CD4-positive, alpha-beta T cell treated with Interleukin-21 for 1 hour (primary cell): ENCODE measurements around the gene LUM.
"Not testable (repeated sequence)": the region's sequence is repeated elsewhere in the genome, so short reads cannot be mapped to it uniquely, and the experiment has no call there.

ENCODE experiments used
- DNase-seq: peaks from one replicate; pipeline ENCODE4 v3.0.0-alpha.2; 2020

The LUM gene

DNA sequence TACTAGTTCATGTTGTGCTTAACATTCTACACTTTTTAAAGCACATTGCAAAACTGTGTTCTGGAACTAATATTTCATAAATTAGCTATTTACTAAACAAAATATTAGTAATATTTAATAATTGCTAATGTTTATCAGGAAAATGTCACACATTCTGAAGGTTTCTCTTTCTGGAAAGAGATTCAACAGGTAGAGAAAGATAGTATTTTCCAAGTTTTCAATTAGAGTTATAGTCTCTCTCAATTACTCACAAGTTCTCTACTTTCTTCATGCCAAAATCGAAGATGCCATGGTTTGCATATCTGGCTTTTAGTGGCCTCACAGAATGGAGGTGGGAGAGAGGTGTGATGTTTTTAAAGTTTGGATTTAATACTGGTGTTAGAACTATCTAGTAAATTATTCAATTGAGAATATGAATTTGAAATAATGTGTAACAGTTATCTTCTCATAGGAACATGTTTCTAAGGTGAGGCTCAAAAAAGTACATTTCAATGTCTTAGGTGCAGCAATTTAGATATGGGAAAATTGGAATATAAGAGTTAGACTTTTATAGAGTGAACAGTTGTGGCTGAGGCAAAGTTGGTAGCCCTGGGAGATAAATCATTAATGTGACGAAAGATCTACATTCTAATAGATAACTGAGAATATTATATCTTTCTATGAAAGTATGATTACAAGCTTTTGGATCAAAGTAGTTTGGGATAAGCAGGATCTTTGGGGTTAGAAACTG is 1.5 kb downstream of the LUM start:
- no peak for DNase-seq

DNA sequence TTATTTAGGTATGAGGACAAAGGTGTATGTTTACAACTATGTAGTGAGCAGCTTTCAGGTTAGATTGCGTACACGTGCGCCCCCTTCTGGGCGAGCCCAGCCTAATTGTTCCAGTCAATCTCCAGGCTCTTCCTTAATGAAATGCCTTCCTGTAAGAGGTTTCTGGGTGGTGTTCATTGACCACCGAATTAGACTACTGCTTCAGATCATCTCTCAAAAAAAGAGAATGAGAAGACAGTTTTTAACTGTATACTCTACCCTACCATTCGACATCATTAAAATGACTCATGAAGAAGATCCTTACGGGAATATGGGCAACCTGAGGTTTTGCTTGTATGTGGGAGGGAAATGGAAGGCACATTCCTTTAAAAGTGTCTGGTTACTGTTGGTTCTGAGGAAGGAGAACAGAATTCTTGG is 2.1 kb downstream of the LUM start:
- no peak for DNase-seq

DNA sequence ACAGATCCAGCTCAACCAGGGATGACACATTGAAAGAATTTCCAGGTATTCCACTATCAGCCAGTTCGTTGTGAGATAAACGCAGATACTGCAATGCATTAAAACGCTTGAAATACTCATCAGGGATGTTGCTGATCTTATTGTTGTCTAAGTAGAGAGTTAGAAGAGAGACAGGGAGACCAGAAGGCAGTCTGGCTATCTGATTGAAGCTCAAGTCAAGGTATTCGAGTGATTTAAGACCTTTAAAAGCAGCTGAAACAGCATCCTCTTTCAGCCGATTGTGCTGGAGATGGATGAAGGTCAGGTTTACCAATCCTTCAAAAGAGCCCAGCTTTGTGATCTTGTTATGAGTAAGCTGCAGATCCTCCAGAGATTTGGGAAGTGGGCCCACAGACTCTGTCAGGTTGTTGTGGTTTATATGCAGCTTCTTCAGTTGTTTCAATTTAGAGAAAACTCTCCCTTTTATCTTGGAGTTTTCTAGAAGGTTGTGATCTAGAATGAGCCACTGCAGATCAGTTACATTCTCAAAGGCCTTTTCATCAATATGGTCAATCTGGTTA is 3.0 kb downstream of the LUM start:
- no peak for DNase-seq

DNA sequence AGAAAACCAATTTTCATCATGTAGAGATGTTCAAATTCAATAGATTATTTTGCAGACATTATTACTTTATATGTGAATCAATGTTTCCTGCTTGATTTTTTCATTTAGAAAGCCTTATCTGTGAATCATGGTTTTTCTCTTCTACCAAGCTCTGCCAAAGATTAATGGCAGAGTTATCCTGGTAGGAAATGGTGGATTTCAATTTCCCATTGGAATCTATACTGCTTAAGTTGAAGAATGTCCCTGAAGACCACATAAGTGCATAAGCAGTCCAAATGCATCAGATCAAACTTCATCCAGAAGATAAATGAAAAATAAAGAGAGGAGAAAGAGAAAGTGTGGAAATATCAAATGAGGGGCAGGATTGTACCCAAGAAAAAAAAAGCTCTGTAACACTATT is 5.0 kb downstream of the LUM start:
- no peak for DNase-seq

DNA sequence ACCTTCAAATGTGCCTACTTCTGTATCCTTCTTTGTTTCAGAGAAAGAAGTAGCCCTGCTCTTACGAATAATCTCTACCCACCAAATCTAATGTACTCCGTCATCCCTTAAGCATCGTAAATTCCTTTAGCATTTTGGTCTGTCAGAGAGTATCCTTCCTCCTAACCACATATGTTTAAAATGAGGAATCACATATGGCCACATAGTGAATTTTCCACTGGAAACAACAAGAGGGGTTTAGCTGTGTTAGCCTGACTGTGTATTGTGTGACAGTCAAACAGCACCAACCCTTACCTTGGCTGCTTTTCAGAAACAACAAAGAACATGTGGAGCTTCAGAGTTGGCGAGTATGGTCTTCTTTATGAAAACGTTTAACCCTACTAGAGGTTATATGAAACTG is 5.5 kb downstream of the LUM start:
- no peak for DNase-seq

DNA sequence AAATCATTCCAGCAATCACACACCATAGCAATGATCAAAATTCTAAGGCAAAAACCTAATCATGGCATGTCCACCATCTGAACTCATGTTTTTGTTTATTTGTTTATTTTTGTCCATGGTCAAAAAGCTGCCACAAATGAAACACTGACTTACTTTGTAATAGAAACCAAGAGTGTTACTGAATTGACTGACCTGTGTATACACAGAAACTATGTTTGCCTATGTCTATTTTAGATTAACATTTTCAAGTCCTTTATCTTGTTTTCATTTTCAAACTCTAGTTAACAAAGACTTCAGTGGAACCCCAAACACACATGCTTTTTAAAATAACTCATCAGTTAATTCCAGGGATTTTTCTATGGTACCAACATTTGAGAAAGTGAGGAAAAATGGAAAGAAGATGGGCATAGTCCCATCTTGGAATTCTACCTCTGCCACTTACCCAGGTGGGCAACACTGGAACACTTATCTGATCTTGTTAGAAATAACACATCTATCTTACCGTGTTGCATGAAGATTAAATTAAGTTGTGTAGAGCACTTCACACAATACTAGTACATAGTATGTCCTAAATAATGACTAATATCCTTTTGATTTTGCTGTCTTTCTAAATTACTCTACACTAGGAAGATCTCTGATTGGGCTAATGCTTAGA is 6.4 kb downstream of the LUM start:
- no peak for DNase-seq

DNA sequence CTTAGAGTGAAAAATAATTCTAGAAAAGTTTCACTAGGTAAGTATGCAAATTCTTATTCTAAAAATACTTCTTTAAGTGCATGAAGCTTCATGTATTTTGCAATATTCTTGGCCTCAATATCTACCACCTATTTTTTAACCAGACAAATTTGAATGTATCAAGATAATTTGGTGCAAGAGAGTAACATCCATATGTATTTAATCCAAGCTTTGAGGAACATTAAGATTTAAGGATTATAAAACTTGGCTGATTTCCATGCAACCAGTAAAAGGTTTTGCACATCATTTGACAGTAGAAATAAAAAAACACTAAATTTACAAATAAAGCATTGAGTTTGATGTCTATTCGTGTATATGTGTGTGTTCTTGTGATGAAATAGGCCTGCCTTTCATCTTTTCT is 7.7 kb downstream of the LUM start:
- DNase-seq, result no peak

DNA sequence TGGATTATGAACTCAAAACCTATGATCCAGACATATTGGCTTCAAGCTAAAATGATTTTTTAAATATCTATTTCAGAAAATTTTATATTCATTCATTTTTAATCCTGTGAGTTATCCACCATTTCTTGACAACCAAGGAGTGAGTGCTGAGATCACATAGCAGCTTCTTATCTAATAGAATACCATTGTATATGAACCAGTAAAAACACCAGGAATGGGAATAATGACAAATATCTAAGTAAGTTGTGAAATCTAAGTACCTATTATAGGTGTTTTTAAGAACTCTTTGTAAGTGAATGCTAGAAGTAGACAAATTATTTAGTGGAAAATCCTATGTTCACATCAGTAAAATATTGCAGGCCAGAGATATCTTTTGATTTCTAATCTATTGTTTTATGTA is 8.2 kb downstream of the LUM start:
- no peak for DNase-seq

DNA sequence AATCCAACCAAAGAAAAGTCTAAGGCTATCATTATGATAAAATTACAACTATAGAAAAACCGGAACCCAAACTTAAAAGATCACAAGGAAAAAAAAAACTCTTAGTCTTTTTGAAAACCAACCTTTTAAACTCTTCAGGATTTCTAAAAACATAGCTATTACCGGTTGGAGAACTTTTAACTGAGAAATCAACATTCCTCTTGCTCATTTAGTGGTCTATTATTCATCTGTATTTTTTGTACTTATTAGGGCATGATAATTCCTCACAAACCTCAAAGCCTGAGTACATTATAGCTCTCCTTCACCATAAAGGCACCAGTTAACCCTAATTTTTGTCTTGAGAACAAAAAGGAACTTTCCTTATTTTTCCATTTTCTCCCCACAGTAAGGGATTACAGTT is 10.4 kb downstream of the LUM start:
- DNase-seq, result no peak

DNA sequence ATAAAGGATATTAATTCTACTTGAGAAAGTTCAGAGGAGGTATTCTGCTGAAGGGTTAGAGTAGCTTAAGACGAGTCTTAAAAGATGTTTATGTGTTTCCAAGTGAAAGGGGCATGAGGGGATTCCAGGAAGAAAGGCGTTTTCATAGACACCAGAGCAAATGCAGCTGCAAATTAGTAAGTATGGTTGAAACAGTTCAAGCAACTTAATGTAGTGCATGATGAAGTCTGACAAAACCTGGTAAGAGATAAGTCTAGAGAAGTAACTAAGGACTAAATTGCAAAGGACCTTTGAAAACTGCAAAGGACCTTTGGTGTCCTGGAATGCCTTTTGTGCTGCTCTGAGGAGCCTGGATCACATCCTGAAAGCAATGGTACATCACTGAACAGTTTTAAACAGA is 11.5 kb downstream of the LUM start:
- DNase-seq, result no peak

DNA sequence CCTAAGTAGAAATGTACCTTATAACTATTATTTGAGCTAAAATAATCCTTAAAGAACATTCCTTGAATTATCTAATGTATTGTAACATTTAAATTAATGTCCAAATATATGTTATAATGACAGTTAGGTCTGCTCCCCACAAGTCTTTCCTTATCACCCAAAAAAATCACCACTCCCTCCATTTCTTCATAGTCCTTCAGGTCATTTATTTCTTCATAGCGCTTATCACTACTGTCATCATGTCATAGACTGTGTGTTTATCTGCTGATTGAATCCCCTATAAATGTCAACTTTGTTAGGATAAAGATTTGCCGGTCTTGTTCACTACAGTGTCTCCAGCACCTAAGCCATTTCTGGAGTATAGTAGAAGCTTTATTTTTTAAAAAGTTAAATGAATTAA is 12.0 kb downstream of the LUM start:
- DNase-seq, result no peak

DNA sequence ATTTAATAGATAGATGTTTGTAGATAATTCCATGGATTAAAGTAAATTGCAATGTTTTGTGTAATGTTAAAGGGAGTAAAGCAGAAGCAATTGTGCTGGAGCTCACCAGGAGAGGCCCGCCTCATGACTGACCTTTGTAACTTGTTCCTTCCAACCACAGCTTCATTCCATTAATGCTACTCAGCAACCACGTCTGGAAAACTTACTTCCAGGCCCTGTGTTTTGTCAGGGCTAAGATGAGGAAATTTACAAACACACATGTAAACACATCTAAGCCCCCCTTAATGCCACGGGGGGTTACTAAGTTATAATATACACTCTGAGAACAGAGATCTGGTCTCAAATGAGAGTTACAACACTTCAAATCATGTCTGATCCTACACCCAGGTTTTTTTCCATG is 12.4 kb downstream of the LUM start:
- no peak for DNase-seq

DNA sequence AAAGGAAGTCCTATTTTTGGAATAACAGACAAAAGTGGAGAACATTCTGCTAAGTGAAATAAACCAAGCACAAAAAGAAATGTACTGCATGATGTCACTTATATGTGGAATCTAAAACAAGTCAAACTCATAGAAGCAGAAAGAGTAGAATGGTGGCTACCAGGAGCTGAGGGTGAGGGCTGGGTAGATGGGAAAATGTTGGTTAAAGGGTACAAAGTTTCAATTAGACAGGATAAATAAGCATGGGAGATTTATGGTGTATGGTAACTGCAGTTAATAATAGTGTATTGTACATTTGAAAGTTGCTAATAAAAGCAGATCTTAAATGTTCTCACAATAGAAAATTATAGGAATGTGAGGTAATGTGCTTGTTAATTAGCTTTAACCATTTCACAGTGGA is 12.8 kb downstream of the LUM start:
- DNase-seq, result no peak

DNA sequence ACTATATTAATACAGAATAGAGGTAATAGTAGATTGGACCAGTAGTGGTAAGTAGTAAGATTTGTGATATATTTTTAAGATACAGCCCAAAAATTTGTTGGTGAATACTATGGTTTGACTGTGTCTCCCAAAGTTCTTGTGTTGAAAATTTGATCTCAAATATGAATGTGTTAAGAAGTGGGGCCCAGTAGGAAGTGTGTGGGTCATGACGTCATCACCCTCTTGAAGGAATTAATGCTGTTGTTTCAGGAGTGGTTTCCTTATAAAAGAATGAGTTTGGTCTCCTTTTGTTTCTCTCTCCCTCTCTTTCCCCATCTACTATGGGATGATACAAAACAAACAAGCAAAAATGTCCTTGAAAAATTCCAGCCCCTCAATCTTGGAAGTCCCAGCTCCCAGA is 16.3 kb downstream of the LUM start:
- DNase-seq, result no peak

DNA sequence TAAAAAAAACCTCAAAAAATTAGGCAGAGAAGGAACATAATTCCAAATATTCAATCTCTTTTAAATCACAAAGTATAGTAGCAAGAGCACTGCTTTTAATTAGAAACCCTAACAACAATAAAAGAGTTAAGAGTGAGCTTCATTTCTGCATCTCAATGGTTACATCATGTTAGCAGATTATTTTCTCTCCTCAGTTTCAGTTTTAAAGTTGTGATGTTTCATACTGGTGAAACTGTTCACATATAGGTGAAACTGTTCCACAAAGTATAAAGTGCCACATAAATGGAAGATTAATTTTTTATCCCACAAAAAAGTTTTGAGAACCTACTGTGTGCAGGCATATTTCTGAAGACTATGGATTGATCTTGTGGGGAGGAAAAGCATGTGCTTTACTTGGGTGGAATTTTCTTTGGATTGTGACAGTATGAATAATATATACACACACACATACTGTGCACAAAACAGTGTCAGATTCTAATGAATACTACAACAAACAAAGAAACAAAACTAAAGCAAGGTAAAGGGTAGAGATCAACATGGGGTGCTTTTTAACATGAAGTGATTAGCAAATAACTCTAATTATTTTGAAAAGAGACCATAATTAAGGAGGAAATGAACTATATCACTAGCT is 17.1 kb downstream of the LUM start:
- DNase-seq, result no peak

DNA sequence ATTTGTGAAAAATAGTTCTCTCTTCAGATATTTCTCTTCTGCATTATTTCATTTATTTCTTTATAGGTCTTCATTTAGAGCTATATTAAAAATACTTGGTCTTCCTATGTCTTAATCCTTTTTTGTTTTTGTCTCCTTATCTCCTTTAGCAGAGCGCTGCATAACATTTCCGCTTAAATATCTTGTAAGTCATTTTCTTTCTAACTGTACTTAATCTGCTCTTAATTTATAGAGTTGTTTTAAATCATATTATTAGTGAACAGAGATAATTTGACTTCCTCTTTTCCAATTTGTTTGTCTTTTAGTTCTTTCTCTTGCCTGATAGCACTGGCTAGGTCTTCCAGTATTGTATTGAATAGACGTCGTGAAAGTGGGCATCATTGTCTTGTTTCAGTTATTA is 18.0 kb downstream of the LUM start:
- DNase-seq, result no peak

DNA sequence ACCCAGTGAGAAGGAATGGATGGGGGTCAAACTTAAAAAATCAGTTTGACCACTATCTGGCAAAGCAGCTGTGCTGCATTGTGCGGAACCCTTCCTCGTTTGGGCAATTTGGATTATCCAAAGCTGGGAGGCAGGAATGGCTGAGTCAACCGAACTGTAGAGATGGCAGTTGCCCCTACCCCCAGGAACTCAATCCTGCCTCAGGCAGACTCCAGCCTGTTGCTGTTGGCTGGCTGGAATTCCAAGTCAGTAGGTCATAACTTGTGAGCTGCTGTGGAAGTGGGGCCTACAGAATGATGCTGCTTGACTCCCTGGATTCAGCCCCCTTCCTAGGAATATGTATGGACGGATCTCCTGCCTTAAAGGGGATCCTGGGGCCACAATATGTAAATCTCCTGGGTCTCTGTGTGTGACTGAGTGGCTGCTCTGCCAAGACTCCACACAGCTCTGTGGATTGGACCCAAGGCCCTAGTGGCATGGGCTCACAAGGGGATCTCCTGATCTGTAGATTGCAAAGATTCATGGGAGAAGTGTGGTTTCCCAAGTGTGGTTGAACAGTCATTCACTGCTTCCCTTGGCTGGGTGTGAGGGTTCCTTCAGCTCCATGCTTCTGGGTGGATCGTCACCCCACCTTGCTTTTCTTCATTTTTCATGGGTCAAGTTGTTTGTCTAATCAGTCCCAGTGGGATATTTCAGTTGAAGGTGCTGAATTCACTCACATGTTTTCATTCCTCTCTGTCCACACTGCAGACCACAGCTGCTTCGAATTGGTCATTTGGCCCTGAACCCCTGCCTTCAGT is 19.2 kb downstream of the LUM start:
- no peak for DNase-seq

DNA sequence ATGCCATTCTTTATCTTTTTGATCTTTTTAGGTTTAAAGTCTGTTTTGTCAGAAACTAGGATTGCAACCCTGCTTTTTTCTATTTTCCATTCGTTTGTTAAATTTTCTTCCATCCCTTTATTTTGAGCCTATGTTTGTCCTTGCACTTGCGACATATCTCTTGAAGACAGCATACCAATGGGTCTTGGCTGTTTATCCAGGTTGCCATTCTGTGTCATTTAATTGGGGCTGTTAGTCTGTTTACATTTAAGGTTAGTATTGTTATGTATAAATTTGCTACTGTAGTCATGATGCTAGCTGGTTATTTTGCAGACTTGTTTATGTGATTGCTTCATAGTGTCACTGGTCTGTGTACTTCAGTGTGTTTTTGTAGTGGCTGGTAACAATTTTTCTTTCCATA is 21.3 kb downstream of the LUM start:
- DNase-seq, result not testable (repeated sequence)

DNA sequence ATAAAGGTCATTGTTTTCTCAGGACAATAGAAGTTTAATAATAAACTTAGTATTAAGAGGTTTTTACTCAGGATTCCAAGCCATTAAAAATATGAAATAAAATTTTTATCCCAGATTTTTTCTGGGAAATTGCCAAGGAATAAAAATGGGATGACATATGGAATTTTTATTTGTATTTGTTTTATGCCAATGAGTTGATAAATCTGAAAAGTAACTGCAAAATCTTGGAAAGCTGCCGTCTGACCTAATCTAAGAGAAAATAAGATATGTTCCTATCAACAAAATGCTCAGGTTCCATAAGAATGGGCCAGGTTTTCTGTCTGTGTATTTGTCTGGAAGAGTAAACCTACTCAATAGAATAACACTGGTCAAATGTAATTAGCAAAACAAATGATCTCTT is 31.3 kb downstream of the LUM start:
- DNase-seq, result no peak

DNA sequence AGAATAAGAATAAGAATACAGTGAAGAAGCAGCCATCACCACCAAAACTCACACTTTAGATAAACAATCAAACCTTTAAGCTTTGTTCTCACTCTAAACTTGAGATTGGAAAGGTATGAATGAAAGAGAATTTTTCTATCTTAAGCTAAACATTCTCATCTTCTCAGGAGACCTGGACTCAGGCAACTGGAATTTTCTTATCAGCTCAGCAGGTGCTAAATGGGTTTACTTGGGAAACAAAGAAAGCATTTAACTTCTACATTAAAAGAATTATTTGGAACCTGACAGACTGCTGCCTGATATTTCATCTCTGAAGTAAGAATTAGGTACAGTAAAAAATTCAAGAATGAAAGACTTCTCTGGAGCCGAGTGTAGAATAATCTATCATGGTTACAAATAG is 32.8 kb downstream of the LUM start:
- no peak for DNase-seq

DNA sequence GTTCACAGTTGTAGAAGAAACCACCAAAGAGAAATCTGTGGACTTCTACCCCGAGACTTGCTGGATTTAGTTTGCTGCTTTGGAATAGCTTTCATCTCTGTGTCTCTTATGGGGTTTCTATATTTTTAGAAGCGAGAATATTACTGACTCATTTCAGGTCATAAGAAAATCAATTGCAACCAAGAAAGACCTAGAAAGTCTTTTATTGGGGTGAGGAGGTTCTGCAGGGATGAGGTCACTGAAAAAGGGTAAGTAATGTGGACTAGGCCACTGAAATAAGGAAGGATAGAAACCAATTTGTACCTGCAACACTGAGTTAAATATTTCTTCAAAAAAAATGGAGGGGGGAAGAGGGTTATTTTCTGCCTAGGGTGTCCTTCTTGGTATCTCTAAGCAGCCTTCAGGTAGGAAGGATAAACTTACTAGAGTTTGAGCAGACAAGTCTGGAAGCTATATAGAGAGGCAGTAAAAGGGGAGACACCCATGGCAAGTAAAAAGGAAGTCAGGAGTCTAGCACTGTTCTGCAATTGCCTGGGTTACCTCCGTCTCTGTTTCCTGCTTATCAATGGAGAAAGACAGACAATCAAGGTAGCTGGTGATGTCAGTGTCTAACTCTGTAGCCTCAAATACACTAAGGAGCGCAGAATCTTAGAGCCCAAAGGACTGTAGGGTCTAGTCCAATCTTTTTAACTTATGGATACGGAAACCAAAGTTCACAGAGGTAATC is 33.9 kb downstream of the LUM start:
- no peak for DNase-seq

DNA sequence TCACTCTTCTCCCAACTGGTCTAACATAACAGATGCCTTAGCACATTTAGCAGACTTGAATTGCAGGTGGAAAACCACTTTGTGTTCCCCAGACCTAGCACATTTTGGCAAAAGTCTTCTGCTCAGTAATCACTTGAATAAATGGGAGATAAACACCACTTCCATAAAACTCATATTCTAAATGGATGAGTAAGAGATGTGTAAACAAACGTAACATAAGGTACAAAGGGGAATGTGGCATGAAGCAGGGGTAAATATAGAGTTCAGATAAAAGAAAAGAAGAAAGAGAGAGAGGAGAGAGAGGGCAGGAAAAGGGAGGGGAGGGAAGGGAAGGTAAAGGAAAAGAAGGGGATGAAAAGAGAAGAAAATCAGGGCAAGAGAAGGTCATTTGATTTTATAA is 36.4 kb downstream of the LUM start:
- no peak for DNase-seq
